Panc1 (cell line): ENCODE data around the gene SPINK1. TPM values are rescaled to one million over a fixed set of nuclear protein-coding genes. Genes with fewer than 3 reads are reported as not detected.
A peak's percentile ranks its signal among the peaks of the same experiment; 100 is the strongest.

Experiments used
- ATAC-seq: fragments of 200-7000 bp; cut with Tn5 transposase; 2 replicates; pipeline ENCODE4 v1.9.1; 2020; ENCODE audit warnings: mild to moderate bottlenecking, moderate library complexity
- BruUV-seq: library from RNA; stranded (reverse); fragments of 400-500 nt; replicated peaks from 2 replicates; lab custom pipeline; 2021; lab: Mats Ljungman, UMichigan
- CTCF ChIA-PET: fragments of 300-600 bp; sonication (Branson Sonifier 250); formaldehyde crosslinking; loops from one replicate; lab custom pipeline; 2022; ENCODE audit warnings: antibody characterized with exemption; lab: Charles Lee
- POLR2A ChIA-PET: fragments of 300-600 bp; sonication (Branson Sonifier 250); formaldehyde crosslinking; loops from one replicate; lab custom pipeline; 2022; ENCODE audit warnings: antibody characterized with exemption; lab: Charles Lee
- DNase-seq: peaks from one replicate; pipeline ENCODE4 v3.0.0-alpha.2; 2010; ENCODE audit warnings: low read depth, low spot score
- H3K27ac ChIP-seq: 2 replicates; pipeline ENCODE4 v1.5.1; 2011; ENCODE audit warnings: mild to moderate bottlenecking, low read length, inconsistent platforms
- H3K27me3 ChIP-seq: fragments of 200-500 bp; sonication (Bioruptor generic); 2 replicates; pipeline ENCODE4 v1.6.0; 2014; ENCODE audit warnings: low read length, inconsistent platforms; ENCODE audit not compliant: control insufficient read depth, insufficient read depth
- H3K36me3 ChIP-seq: fragments of 200-500 bp; sonication (Bioruptor generic); 2 replicates; pipeline ENCODE4 v1.5.1; 2014; ENCODE audit warnings: inconsistent platforms, mild to moderate bottlenecking, low read length, moderate library complexity; ENCODE audit not compliant: control insufficient read depth, insufficient read depth
- H3K4me1 ChIP-seq: 2 replicates; pipeline ENCODE4 v1.5.1; 2011; ENCODE audit warnings: inconsistent platforms, mild to moderate bottlenecking, low read length, moderate library complexity; ENCODE audit not compliant: control insufficient read depth, insufficient read depth
- H3K4me3 ChIP-seq, 2 experiments: 2 replicates each; pipeline ENCODE4 v1.5.1; 2011 to 2012; ENCODE audit warnings: low read depth in 2 of 2, low read length in 2 of 2, mild to moderate bottlenecking in 2 of 2, inconsistent platforms in 1 of 2, moderate library complexity in 1 of 2
- H3K9me3 ChIP-seq: fragments of 200-500 bp; sonication (Bioruptor generic); 2 replicates; pipeline ENCODE4 v1.5.1; 2014; ENCODE audit warnings: low read depth, mild to moderate bottlenecking, inconsistent platforms, low read length, moderate library complexity; ENCODE audit not compliant: control insufficient read depth, insufficient read depth
- POLR2AphosphoS5 ChIP-seq: IDR thresholded peaks from 2 replicates; pipeline ENCODE4 v1.6.1; 2012; ENCODE audit warnings: mild to moderate bottlenecking, low read depth, low read length, moderate library complexity
- SIN3A ChIP-seq: IDR thresholded peaks from 2 replicates; pipeline ENCODE4 v1.6.1; 2012; ENCODE audit warnings: low read depth, mild to moderate bottlenecking, low read length, moderate library complexity, borderline replicate concordance; ENCODE audit not compliant: insufficient read depth
- TCF7L2 ChIP-seq: IDR thresholded peaks from 2 replicates; pipeline ENCODE4 v1.6.1; 2011; ENCODE audit warnings: mild to moderate bottlenecking, low read depth, low read length, inconsistent platforms
- in situ Hi-C: cut with HindIII; loops from 2 replicates; pipeline ENCODE4 v1.10.0; 2016; ENCODE audit warnings: low sequenced_read_pairs, low pct_unique_long_range_greater_than_20kb
- intact Hi-C: fragments of 100-400 bp; cut with micrococcal nuclease; formaldehyde crosslinking; loops from one replicate; pipeline ENCODE4 v1.10.0; 2022; ENCODE audit not compliant: unreplicated experiment
- total RNA-seq: library from RNA; stranded (reverse); gene quantifications from one replicate; pipeline ENCODE4 v1.2.1, GENCODE V29; 2021; ENCODE audit not compliant: unreplicated experiment
- TF ChIP-seq, protein P1 (sequence below): fragments of 450-650 bp; IDR thresholded peaks from 2 replicates; pipeline ENCODE4 v1.5.1; 2017; ENCODE audit warnings: mild to moderate bottlenecking
- TF ChIP-seq, protein P2 (sequence below), 2 experiments: IDR thresholded peaks; 2 replicates each; pipeline ENCODE4 v1.6.1; 2011 to 2012; ENCODE audit warnings: low read depth in 2 of 2, control low read depth in 1 of 2, low read length in 1 of 2, mild to moderate bottlenecking in 1 of 2, moderate library complexity in 1 of 2; ENCODE audit not compliant: insufficient read depth in 1 of 2

SPINK1 gene
- total RNA-seq, 1 experiment from 2014 or later, result 3.0 TPM

DNA sequence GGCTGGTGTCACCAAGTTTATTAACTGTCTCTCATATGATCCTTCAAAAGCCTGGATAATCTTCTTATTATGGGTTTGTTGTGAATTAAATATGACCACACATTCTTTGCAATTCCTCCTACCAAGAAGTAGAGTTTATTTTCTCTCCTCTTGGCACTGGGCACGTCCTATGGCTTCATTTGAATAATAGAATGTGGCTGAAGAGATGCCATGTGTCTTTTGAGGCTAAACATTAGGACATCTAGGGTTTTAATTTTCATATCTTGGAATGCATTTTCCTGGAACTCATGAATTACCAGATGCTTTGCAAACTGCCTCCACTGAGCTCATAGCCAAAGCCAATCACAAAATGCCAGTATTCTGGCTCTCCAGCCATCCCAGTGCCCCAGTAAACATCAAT lies 27.1 kb upstream of the SPINK1 start:
- ChIA-PET POLR2A (no interaction called here), CTCF (no interaction called here)
- H3K27me3 ChIP-seq, result no peaks in the 10 kb centered on the region
- in situ Hi-C loops, result no loop called here
- no peak for ATAC-seq
- no peak overlapping the region for H3K4me3 ChIP-seq
- no peaks in the 10 kb centered on the region for H3K36me3 ChIP-seq
- no peaks in the 10 kb centered on the region for H3K4me1 ChIP-seq
- TF ChIP-seq, protein P1, sequence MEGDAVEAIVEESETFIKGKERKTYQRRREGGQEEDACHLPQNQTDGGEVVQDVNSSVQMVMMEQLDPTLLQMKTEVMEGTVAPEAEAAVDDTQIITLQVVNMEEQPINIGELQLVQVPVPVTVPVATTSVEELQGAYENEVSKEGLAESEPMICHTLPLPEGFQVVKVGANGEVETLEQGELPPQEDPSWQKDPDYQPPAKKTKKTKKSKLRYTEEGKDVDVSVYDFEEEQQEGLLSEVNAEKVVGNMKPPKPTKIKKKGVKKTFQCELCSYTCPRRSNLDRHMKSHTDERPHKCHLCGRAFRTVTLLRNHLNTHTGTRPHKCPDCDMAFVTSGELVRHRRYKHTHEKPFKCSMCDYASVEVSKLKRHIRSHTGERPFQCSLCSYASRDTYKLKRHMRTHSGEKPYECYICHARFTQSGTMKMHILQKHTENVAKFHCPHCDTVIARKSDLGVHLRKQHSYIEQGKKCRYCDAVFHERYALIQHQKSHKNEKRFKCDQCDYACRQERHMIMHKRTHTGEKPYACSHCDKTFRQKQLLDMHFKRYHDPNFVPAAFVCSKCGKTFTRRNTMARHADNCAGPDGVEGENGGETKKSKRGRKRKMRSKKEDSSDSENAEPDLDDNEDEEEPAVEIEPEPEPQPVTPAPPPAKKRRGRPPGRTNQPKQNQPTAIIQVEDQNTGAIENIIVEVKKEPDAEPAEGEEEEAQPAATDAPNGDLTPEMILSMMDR, result no peak
- TF ChIP-seq POLR2AphosphoS5 (no peak), TCF7L2 (no peak), SIN3A (no peak)
- TF ChIP-seq, protein P2, sequence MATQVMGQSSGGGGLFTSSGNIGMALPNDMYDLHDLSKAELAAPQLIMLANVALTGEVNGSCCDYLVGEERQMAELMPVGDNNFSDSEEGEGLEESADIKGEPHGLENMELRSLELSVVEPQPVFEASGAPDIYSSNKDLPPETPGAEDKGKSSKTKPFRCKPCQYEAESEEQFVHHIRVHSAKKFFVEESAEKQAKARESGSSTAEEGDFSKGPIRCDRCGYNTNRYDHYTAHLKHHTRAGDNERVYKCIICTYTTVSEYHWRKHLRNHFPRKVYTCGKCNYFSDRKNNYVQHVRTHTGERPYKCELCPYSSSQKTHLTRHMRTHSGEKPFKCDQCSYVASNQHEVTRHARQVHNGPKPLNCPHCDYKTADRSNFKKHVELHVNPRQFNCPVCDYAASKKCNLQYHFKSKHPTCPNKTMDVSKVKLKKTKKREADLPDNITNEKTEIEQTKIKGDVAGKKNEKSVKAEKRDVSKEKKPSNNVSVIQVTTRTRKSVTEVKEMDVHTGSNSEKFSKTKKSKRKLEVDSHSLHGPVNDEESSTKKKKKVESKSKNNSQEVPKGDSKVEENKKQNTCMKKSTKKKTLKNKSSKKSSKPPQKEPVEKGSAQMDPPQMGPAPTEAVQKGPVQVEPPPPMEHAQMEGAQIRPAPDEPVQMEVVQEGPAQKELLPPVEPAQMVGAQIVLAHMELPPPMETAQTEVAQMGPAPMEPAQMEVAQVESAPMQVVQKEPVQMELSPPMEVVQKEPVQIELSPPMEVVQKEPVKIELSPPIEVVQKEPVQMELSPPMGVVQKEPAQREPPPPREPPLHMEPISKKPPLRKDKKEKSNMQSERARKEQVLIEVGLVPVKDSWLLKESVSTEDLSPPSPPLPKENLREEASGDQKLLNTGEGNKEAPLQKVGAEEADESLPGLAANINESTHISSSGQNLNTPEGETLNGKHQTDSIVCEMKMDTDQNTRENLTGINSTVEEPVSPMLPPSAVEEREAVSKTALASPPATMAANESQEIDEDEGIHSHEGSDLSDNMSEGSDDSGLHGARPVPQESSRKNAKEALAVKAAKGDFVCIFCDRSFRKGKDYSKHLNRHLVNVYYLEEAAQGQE (IDR thresholded peaks at IDR 0.05; ENCODE audit: insufficient read depth in 1 of 2, low read depth in 2 of 2, low read length in 1 of 2), result no peak
- no TSS peak for BruUV-seq
- H3K27ac ChIP-seq, result no peak overlapping the region
- intact Hi-C loops, result no loop called here
- no peaks in the 10 kb centered on the region for H3K9me3 ChIP-seq
- no peak for DNase-seq

DNA sequence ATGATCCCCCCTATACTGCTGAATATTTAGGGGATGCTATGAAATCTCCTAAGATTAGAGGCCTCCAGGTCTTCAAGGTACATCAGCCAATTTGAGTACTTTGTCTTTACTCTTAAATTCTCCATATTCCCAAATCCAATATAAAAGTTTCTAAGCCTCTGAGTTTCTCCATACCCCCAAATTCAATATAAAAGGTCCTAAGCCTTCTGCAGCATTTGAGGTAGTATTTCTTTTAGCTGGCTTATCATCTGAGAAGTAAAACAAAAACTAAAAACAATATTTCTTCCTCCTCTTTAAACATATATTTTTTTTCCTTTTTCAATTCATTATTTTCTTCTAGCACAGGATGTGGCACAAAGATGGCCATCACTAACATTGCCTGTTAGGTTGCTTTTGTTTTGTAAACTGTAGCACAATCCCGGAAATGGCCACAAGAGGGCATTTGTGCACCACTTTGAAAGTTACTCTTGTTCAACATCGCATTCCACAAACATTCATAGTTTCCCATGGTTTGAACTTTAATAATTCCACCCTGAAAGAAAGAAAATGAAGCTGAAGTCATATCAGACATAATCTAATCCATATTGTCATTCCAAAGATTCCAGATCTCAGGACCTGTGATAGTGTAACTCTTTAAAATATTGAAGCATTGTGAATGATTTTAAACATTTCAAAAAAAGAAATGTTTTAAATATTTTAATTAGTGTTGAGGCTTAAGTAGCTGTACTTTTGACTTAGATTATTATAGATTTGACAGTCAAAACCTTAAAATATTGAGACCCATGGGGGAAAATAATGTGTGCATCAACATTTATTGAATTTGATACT lies 26.0 kb upstream of the SPINK1 start:
- ChIA-PET POLR2A (no interaction called here), CTCF (no interaction called here)
- in situ Hi-C loops, result no loop called here
- no peak overlapping the region for H3K4me3 ChIP-seq
- no peaks in the 10 kb centered on the region for H3K9me3 ChIP-seq
- H3K36me3 ChIP-seq, result no peaks in the 10 kb centered on the region
- no TSS peak for BruUV-seq
- no peaks in the 10 kb centered on the region for H3K4me1 ChIP-seq
- no peak overlapping the region for H3K27ac ChIP-seq
- intact Hi-C loops, result loop anchor here (1.0 kb wide), 1 partner anchor 78 kb away; no protein-coding TSS in a partner anchor
- TF ChIP-seq, protein P1, result peak; percentile 76; the same call in 1 of the 2 replicates
- TF ChIP-seq POLR2AphosphoS5 (no peak), TCF7L2 (no peak), SIN3A (no peak)
- TF ChIP-seq, protein P2 (IDR thresholded peaks at IDR 0.05; ENCODE audit: insufficient read depth in 1 of 2, low read depth in 2 of 2, low read length in 1 of 2), result no peak
- ATAC-seq (no peak), DNase-seq (peak; percentile 52)
- H3K27me3 ChIP-seq, result no peaks in the 10 kb centered on the region
